Esophagus squamous epithelium (tissue), 5 donors: ENCODE results near the gene CDIPT. TPM values are rescaled to one million over a fixed set of nuclear protein-coding genes. Genes with fewer than 3 reads are reported as not detected.

Experiments
- DNase-seq: peaks from one replicate; lab custom pipeline; 2025; lab: John Stamatoyannopoulos, UW
- H3K27ac ChIP-seq, 4 donors: fragments of 200-600 bp; sonication (generic); one replicate each; pipeline ENCODE4 v1.5.1; 2016 to 2019; ENCODE audit warnings: mild to moderate bottlenecking in 1 of 4
- H3K27me3 ChIP-seq, 4 donors: fragments of 200-600 bp; sonication (generic); 1 replicate in 3 of 4; 2 replicates in 1 of 4; pipeline versions ENCODE4 v1.5.1 to v1.6.0; 2017 to 2021; ENCODE audit warnings: antibody characterized with exemption in 1 of 4
- H3K36me3 ChIP-seq, 3 donors: fragments of 200-600 bp; sonication (generic); one replicate each; pipeline ENCODE4 v1.5.1; 2016 to 2019
- H3K4me1 ChIP-seq, 3 donors: fragments of 200-600 bp; sonication (generic); one replicate each; pipeline ENCODE4 v1.5.1; 2017 to 2019
- H3K4me3 ChIP-seq, 4 donors: fragments of 200-600 bp; sonication (generic); 1 replicate in 3 of 4; 2 replicates in 1 of 4; pipeline ENCODE4 v1.5.1; 2016 to 2019; ENCODE audit warnings: mild to moderate bottlenecking in 2 of 4, moderate library complexity in 1 of 4
- H3K9me3 ChIP-seq, 3 donors: fragments of 200-600 bp; sonication (generic); one replicate each; pipeline ENCODE4 v1.5.1; 2016 to 2019
- POLR2A ChIP-seq, 4 donors: fragments of 450-650 bp; IDR thresholded peaks; one replicate each; pipeline ENCODE4 v1.6.1; 2017; ENCODE audit warnings: antibody characterized with exemption in 4 of 4, mild to moderate bottlenecking in 4 of 4, moderate library complexity in 3 of 4
- WGBS, 2 donors: methylation state at CpG; one replicate each; pipeline ENCODE4 v1.1.5; 2018; 5-methylcytosine and 5-hydroxymethylcytosine counted together
- intact Hi-C: fragments of 100-400 bp; cut with DNase I; formaldehyde crosslinking; loops from one replicate; pipeline ENCODE4 v1.15.0; 2022
- total RNA-seq, 4 donors: library from RNA; depleted of rRNA; stranded (reverse); fragments of >200 nt; gene quantifications; one replicate each; pipeline ENCODE4 v1.1.0, GENCODE V29; 2016
- TF ChIP-seq, protein P1 (sequence below), 6 experiments: fragments of 450-650 bp in 4 of 6; fragments of 200-600 bp in 2 of 6; sonication (generic) in 2 of 6; IDR thresholded peaks; one replicate each; pipeline ENCODE4 v1.5.1; 2016 to 2019; ENCODE audit warnings: antibody characterized with exemption in 6 of 6, mild to moderate bottlenecking in 4 of 6, moderate library complexity in 4 of 6
- donor health status: DM: yes; HTN: yes; CAD: no.

CDIPT gene
- total RNA-seq, 4 donors from 2014 or later = 34.6 to 78.8 (median 44.6) TPM

DNA sequence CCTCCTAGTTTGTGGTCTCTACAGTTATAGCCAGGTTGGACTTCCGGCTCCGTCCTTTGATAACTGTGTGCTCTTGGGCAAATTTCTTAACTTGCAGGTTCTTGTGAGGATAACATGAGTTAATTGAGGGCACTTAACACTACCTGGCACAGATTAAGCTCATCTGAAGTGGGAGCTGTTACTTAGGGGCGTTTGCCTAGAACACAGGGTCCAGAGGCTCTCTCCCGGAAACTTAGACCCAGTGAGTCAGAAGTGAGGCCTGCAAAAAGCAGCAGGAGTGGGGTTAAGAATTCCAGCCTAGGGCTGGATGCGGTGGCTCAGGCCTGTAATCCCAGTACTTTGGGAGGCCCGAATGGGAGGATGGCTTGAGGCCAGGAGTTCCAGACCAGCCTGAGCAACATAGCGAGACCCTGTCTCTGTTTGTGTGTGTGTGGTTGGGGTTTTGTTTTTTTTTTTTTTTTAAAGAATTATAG lies 41.3 kb downstream of the CDIPT start:
- TF ChIP-seq POLR2A (IDR thresholded peaks at IDR 0.05) = no peak
- TF ChIP-seq, protein P1, sequence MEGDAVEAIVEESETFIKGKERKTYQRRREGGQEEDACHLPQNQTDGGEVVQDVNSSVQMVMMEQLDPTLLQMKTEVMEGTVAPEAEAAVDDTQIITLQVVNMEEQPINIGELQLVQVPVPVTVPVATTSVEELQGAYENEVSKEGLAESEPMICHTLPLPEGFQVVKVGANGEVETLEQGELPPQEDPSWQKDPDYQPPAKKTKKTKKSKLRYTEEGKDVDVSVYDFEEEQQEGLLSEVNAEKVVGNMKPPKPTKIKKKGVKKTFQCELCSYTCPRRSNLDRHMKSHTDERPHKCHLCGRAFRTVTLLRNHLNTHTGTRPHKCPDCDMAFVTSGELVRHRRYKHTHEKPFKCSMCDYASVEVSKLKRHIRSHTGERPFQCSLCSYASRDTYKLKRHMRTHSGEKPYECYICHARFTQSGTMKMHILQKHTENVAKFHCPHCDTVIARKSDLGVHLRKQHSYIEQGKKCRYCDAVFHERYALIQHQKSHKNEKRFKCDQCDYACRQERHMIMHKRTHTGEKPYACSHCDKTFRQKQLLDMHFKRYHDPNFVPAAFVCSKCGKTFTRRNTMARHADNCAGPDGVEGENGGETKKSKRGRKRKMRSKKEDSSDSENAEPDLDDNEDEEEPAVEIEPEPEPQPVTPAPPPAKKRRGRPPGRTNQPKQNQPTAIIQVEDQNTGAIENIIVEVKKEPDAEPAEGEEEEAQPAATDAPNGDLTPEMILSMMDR (IDR thresholded peaks at IDR 0.05) = no peak
- intact Hi-C loops = no loop called here
- 26 to 31% methylated on average over 5 of the region's 7 CpGs for WGBS, 2 donors

DNA sequence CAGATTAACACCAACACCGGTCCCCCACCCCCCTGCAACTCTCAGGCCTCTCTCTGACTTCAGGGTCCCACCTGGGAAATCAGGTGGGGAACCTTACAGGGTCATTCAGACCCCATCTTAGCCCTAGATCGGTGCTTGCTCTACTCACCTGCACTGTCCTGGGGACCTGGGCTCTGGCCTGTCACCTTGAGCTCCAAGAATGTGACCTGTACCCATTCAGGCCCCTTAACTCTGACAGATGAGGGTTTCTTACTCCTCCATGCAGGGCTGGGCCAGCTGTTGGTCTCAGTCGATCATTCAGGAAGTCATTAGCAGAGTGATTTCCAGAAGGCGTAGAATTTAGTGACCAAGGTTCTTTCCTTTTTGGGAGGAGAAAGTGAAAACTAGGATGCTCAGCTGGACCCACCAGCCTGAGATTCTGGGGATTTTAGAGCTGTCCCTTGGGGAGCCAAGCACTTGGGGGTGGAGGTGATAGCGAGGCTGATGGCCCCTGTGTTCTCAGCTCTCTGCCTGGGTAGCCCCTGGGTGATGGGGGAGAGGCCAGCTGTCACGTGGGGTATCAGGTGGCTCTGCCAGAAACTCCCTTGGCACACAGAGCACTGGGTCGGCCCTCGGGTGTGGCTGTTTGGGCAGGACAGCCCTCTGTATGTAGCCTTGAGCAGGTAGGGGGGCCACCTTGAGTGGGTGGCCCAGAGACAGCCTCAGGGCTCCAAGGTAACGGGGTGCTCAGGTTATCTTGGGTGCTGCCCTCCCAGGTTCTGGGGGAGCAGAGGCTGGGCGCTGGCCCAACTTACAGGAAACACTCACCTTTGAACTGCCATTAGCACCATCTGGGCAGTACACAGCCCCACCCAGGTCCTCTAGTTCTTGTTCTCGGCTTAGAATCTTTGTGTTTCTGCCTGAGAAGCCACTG lies 42.0 kb downstream of the CDIPT start:
- H3K27ac ChIP-seq = peak overlapping the region; percentile 82 to 95 (median 92)
- peaks cover 70 to 94% (median 74%) of the 10 kb centered on the region in 3 donors for H3K4me1 ChIP-seq
- peaks cover 0 to 22% (median 3%) of the 10 kb centered on the region in 3 donors for H3K36me3 ChIP-seq
- WGBS, 2 donors = 9 to 15% methylated on average over 4 to 6 of the region's 11 CpGs
- H3K9me3 ChIP-seq = no peaks in the 10 kb centered on the region
- no peak for DNase-seq
- no peaks in the 10 kb centered on the region for H3K27me3 ChIP-seq
- peak overlapping the region; percentile 47 to 86 (median 66) for H3K4me3 ChIP-seq
- intact Hi-C loops = no loop called here
- peak in 1 of 4 donors; percentile 29 for TF ChIP-seq POLR2A (IDR thresholded peaks at IDR 0.05)
- TF ChIP-seq, protein P1 (IDR thresholded peaks at IDR 0.05) = no peak

More for the DNA sequence above, 41.3 kb downstream of the CDIPT start:
- Histone ChIP-seq H3K9me3 (no peaks in the 10 kb centered on the region), H3K36me3 (peaks cover 0 to 22% (median 3%) of the 10 kb centered on the region in 3 donors), H3K27me3 (no peaks in the 10 kb centered on the region), H3K4me3 (peak overlapping the region; percentile 47 to 86 (median 66)), H3K4me1 (peaks cover 74 to 100% (median 80%) of the 10 kb centered on the region in 3 donors), H3K27ac (peak overlapping the region; percentile 82 to 95 (median 92))
- no peak for DNase-seq

DNA sequence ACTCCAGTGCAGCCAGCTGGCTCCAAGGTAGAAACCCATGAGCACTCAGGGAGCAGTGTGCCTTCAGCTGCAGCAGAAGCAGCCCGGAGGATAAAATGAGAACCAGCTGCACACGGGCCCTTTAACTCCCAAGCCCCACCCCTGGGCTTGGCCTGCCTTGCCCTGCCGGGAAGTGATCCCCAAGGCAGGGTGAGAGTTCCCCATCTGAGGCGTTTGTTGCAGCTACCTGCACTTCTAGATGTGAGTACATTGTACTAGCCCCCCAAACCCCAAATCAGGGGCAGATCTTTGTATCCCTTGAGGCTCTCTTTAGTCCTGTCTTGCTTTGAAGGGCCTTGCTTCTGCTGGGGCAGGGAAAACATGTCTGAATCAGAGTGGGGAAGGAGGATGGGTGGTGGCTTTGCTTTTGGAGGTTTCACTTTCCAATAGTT lies 42.7 kb downstream of the CDIPT start, which contains the start of gene MVP:
TSS of gene MVP (plus strand) at position 192 of the 431 bp plus-strand sequence. CDS start 10,088 bp downstream, outside the sequence.
- intact Hi-C loops = no loop called here
- Histone ChIP-seq H3K36me3 (peaks cover 0 to 22% (median 3%) of the 10 kb centered on the region in 3 donors), H3K4me3 (peak within 1 kb of the TSS; percentile 47 to 86 (median 66)), H3K4me1 (peaks cover 64 to 90% (median 68%) of the 10 kb centered on the region in 3 donors), H3K27me3 (no peaks in the 10 kb centered on the region), H3K27ac (peak within 1 kb of the TSS; percentile 82 to 95 (median 92)), H3K9me3 (no peaks in the 10 kb centered on the region)
- TF ChIP-seq, protein P1 (IDR thresholded peaks at IDR 0.05) = no peak
- TF ChIP-seq POLR2A (IDR thresholded peaks at IDR 0.05) = peak in 1 of 4 donors; percentile 67
- WGBS, 2 donors = 0% methylated on average over 4 of the region's 4 CpGs; no CpG with 5 or more reads in 1 of the 2 donors
- DNase-seq = no peak

DNA sequence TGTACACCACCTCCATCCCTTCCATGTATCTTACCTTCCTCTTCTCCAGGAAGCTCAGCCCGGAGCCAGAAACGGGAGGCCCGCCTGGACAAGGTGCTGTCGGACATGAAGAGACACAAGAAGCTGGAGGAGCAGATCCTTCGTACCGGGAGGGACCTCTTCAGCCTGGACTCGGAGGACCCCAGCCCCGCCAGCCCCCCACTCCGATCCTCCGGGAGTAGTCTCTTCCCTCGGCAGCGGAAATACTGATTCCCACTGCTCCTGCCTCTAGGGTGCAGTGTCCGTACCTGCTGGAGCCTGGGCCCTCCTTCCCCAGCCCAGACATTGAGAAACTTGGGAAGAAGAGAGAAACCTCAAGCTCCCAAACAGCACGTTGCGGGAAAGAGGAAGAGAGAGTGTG lies 43.5 kb downstream of the CDIPT start:
- no peak for DNase-seq
- Histone ChIP-seq H3K36me3 (peaks cover 0 to 22% (median 3%) of the 10 kb centered on the region in 3 donors), H3K27me3 (no peaks in the 10 kb centered on the region), H3K4me1 (peaks cover 59 to 90% (median 68%) of the 10 kb centered on the region in 3 donors), H3K9me3 (no peaks in the 10 kb centered on the region), H3K27ac (peak overlapping the region; percentile 82 to 95 (median 92)), H3K4me3 (peak overlapping the region in 1 of 4 donors; percentile 86)
- intact Hi-C loops = no loop called here
- TF ChIP-seq, protein P1 (IDR thresholded peaks at IDR 0.05) = peak in 3 of 6 experiments; percentile 17 to 40 (median 27)
- TF ChIP-seq POLR2A (IDR thresholded peaks at IDR 0.05) = no peak
- 36 to 65% methylated on average over 14 of the region's 15 CpGs for WGBS, 2 donors
